Stimulated activated CD4-positive, alpha-beta T cell treated with anti-CD3 and anti-CD28 coated beads, Interleukin-4, amount 100 ng/mL, for 48 hours (primary cell): ENCODE results near the gene MITF.
"Not testable (repeated sequence)": the region's sequence is repeated elsewhere in the genome, so short reads cannot be mapped to it uniquely, and the experiment has no call there.

Experiments
- DNase-seq, 2 donors: peaks; one replicate each; pipeline ENCODE4 v3.0.0-alpha.2; 2020; ENCODE audit warnings: low read depth in 2 of 2

Gene MITF

GRCh38 chr3:69914395-69914794 lies 175.1 kb downstream of the MITF start:
- DNase-seq = no peak

GRCh38 chr3:69915726-69916125 lies 176.5 kb downstream of the MITF start:
- no peak for DNase-seq

GRCh38 chr3:69920009-69920408 lies 180.7 kb downstream of the MITF start:
- not testable (repeated sequence) for DNase-seq

GRCh38 chr3:69921651-69922050 lies 182.4 kb downstream of the MITF start:
- no peak for DNase-seq

DNA sequence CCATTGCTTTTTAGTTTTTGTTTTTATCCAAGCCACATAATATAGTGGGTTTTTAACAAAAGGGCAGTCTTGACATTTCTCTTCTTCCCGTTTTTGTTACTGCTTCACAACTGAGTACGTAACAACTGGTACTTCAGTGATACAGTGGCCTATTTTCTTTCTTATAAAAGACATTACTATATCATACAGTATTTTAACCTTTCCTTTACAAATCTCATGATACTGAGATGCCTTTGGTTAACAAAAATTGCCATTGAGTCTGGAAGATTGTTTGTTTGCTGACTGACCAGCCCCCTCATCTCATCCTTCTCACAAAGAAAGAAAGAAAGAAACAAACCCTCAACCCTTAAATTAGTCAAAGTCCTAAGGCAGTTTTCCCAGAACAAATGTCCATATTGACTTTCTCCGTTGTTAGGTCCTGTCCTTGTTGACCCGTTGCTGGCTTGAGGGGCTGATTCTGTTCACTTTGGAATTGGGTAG lies 183.3 kb downstream of the MITF start:
- DNase-seq = no peak

- no peak for DNase-seq
These were observed 186.2 kb downstream of the MITF start for GRCh38 chr3:69925506-69925905.

GRCh38 chr3:69926385-69926784 lies 187.1 kb downstream of the MITF start:
- no peak for DNase-seq

DNA sequence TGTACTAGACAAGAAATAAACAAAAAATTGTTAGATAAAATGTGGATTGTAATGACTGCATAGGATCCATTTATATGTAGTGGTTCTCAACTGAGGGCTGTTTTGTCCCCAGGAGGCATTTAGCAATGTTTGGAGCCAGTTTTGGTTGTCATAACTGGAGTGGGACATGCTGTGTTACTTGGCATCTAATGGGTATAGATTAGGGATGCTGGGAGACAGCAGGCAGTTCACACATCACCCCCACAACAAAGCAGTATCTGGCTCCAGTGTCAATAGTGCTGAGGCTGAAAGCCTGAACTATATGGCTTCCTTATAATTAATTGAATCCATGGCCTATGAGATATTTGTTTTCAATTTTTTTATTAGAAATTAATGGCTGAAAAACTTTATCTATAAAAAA lies 188.3 kb downstream of the MITF start:
- DNase-seq = no peak

GRCh38 chr3:69929019-69929418 lies 189.8 kb downstream of the MITF start:
- DNase-seq = no peak

GRCh38 chr3:69930564-69930963 lies 191.3 kb downstream of the MITF start:
- DNase-seq = no peak

DNA sequence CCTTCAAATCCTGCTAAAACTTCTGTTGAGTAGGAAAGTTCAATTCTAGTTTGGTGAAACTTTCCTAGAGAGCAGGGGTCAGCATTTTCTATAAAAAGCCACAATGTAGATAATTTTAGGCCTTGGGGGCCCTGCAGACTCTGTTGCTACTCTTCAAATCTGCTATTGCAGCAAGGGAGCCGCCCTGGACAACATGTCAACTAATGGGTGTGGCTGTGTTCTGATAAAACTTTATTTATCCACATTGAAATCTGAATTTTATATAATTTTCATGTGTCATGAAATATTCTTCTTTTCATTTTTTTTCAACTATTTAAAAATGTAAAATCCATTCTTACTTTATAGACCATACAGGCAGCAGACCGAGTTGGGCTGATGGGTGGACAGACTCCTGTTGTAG lies 192.8 kb downstream of the MITF start:
- no peak for DNase-seq

GRCh38 chr3:69932501-69932900 lies 193.2 kb downstream of the MITF start:
- no peak for DNase-seq

DNA sequence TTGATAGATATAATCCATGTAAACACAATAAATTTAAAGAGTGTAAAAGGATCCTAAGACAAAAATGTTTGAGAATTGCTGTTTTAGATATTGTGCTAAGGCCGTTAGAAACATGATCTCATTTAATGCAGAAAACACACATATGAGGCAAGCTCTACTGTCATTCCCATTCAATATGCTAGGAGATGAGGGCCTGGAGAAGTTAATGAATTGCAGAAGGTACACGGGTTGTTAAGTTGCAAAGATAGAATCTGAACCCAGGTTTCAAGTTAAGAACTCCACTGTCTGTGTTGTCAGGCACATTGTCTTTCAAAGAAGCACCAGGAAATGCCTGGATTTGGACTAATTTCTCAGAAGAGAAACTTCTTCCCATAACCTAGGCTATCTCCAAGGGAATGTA lies 195.1 kb downstream of the MITF start:
- no peak for DNase-seq

DNA sequence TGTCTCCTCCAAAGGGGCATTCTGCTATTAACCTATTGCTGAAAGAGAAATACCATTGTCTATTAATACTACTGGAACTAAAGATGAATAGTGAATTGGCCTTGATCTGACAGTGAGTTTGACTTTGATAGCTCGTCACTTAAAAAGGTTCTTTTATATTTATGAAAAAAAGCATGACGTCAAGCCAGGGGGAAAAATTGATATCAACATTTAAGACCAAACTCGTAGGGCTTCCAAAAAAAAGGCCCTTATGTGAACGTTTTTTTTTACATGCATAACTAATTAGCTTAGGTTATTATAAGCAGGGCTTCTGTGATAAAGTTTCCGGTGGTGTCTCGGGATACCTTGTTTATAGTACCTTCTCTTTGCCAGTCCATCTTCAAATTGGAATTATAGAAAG lies 197.0 kb downstream of the MITF start:
- DNase-seq = no peak

DNA sequence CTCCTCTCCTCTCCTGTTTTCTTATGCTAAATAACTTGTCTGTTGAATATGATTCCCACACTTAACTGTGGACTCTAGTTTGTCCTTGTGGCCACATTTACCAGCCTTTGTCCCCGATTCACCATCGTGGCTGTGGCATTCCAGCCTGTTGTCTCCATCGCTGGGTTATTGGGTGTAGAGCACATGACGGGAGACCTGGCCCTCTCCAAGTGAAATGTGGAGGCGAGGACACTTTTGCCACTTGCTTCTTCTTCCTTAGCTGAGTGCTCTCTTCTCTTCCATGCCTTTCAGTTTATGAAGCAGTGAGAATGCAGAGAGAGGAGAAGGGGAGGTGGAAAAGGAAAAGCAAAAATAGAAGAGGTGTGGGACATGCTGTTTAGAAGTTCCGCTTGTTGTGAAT lies 198.8 kb downstream of the MITF start:
- no peak for DNase-seq

GRCh38 chr3:69938931-69939330 lies 199.7 kb downstream of the MITF start:
- no peak for DNase-seq

DNA sequence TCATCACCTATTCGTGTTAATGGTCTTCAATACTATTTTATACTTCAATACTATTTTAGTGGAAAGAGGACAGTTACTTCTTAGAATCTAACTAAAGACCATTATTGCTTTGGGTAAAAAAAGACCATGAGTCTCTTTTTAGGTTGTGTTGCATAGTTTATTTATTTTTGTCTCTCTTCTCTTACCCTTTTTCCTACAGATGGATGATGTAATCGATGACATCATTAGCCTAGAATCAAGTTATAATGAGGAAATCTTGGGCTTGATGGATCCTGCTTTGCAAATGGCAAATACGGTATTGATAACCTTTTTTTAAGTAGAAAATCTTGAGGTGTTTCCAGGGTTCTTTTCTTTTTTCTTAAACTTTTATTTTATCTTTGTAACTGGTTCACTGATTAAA lies 201.8 kb downstream of the MITF start:
- no peak for DNase-seq

DNA sequence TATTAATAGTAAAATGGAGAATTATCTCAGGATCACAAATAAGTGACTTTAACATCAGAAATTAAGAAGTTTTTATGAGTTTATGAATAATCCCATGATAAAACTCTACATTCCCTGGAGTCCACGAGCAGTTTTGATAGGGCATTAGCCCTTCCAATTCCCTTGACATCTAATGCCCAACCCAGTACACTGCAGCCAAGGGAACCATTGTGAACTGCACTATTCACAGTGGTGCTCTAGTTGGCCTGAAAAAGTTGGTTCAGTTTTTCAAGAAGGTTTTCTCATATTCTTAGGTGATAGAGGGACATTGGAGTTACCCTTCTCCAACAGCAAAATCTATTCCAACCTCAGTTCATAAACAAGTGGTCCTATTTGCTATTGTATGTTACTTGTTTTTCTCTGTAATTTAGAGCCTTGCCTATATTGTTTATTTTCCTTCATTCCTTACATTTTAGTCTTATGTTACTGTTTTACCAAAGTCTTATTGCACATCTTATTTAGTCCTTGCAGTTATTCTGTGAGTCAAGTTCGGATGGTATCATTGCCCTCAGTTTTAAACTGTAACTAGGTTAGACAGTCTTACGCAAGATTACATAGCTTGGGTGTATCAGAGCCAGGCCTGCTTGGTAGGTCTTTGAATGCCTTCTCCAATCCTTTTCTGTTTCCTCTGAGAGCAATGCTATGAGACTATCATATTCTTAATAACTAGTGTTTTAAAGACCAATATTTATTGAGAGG lies 202.3 kb downstream of the MITF start:
- DNase-seq = no peak

- DNase-seq = no peak
These were observed 205.7 kb downstream of the MITF start for GRCh38 chr3:69944931-69945493.

DNA sequence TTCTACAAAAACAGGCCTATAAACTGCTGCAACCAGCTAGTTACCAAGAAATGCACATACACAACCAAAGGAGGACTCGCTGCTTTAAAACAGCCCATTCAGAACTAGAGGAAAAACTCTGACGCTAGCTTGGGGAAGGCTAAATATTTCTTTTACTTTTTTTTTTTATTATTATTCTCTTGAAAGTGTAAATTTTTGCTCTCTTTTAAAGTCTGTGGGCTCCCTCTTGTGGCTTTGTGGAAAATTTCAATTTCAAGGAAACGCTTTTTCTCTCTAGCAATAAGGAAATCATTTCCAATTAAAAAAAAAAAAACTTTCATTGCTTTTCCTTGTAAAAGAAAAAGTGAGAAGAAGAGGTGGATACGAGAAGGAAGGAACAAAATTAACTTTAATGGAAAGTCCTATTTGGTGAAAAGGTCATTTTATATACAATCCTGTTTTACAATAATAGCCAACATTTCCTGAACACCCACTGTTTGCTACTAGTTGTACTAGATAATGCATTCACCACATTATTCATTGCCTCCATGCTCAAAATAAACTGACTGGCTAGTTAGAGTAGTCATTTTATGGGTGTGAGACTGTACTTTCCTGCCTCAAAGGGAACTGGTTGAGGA lies 209.1 kb downstream of the MITF start:
- DNase-seq = no peak

GRCh38 chr3:69951616-69952015 lies 212.4 kb downstream of the MITF start:
- DNase-seq = no peak

DNA sequence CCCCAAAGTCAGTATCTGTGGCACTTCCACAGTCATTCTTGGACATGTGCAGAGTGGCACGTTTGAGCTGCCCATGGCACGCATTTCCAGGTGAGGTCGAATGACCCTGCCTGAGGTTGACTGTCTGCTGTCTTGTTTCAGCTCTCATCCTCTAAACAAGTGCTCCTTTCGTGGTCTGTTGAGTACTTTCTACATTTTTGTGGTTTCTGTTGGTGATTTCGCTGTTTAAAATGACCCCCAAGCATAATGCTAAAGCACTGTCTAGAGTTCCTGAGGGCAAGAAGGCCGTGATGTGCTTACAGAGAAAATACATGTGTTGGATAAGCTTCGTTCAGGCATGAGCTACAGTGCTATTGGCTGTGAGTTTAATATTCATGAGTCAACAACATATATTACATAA lies 220.3 kb downstream of the MITF start:
- no peak for DNase-seq

GRCh38 chr3:69961706-69962439 lies 222.6 kb downstream of the MITF start:
- DNase-seq = no peak
